Superior temporal gyrus (tissue), 1 donor: Measurements from ENCODE around the gene SLC6A5.
"Not testable (repeated sequence)": the region's sequence is repeated elsewhere in the genome, so short reads cannot be mapped to it uniquely, and the experiment has no call there.

Experiments used
- DNase-seq: peaks from one replicate; pipeline ENCODE4 v3.0.0-alpha.2; 2016; ENCODE audit errors: extremely low spot score

Gene SLC6A5

DNA sequence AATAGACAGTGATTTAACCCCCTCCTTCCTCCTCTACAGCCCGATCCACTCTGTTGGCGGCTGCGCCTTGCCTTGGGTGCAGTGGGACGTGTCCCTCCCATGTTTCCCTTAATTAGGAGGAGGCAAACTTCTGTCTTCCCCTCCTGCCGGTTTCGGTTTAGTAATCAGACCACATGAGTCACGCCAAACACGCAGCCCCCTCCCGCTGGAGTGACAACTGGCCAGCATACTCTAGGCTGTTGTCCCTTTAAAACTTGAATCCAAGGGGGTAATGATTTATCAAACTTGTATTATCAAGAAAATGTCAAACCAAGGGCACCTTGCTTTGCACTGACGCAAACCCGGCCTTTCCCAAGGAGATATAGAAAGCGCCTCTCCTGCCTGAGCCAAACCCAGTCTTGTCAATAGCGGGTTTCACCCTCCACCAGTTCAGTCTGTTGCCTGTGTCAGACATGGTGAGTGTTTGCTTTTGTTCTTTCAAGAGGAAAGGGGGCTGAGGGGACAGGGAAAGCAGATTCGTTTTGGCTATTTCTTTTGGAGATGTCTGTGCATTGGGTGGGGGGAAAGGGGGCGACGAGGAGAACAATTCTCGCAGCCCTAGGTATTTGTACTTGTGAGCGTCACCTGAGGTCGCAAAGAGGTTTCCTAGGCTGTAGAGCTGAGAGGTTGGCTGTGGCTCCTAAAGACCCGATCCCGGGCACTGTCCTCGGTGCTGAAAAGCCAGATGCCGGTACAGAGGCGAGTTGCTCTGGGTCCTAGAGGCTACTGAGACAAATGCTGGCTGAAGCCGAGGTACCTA, at the start of gene SLC6A5:
Gene SLC6A5 (plus strand): TSS at position 388 of the 799 bp plus-strand sequence. CDS start 65 bp downstream, at position 453.
- no peak for DNase-seq

DNA sequence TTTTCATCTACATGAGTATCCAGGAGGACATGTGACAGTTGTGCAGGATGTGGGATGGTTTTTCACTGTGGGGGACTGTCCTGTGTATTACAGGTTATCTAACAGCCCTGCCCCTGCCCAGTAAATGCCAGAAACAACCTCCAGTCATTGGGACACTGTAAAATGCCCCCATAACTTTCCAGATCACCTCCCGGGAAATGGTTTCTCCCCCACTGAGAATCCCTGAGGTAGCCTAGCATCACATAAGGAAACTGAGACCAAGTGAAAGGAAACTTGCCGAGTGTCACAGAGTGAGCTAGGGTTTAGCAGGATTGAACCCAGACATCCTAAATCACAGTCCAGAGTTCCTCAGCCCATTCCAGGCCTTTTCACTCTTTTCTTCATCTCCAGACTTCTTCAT, 48.3 kb upstream of the SLC6A5 start:
- no peak for DNase-seq

DNA sequence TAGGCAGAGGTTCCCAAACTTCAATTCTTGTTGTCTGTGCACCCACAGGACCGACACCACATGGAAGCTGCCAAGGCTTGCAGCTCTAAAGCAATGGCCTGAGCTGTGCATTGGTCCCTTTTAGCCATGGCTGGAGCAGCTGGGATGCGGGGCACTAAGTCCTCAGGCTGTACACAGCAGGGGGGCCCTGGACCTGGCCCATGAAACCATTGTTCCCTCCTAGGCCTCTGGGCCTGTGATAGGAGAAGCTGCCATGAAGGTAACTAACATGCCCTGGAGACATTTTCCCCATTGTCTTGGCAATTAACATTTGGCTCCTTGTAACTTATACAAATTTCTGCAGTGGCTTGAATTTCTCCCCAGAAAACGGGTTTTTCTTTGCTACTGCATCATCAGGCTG, 43.6 kb upstream of the SLC6A5 start:
- DNase-seq: no peak

- DNase-seq: not testable (repeated sequence)
These were observed 43.0 kb upstream of the SLC6A5 start for GRCh38 chr11:20556396-20556795.

DNA sequence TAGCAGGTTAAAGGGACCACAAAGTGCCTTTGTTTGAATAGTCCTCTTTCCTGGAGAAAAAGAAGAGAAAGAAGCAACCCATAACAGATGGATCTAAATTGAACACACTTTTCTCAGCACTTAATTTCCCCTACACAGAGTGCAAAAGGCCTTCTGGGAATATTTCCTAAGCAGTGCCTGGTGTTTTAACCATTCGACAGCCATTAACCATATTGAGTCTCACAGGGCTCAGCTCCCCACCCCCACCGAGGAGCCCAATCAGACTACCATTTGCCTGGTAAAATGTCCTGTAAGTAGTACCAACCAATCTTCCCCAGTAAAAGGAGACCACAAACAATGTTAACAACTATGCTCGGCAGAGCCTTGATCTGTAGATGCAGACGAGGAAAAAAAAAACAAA, 40.7 kb upstream of the SLC6A5 start:
- DNase-seq: no peak

- DNase-seq: no peak
These were observed 39.7 kb upstream of the SLC6A5 start for GRCh38 chr11:20559523-20560300.

- DNase-seq: no peak
These were observed 37.5 kb upstream of the SLC6A5 start for GRCh38 chr11:20561915-20562314.

- DNase-seq: peak; percentile 63
These were observed 35.5 kb upstream of the SLC6A5 start for GRCh38 chr11:20563866-20564265.

- no peak for DNase-seq
These were observed 34.4 kb upstream of the SLC6A5 start for GRCh38 chr11:20564846-20565635.

DNA sequence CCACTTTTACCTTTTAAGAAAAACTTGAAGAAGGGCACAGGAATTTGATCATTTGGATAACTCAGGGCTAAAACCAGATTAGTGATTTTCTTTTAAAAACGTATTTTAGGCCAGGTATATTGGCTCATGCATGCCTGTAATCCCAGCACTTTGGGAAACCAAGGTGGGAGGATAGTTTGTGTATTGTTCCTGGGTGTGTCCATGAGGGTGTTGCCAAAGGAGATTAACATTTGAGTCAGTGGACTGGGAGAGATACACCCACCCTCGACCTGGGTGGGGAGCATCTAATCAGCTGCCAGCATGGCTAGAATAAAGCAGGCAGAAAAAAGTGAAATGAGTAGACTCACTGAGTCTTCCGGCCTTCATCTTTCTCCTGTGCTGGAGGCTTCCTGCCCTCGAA, 33.3 kb upstream of the SLC6A5 start:
- DNase-seq: not testable (repeated sequence)

DNA sequence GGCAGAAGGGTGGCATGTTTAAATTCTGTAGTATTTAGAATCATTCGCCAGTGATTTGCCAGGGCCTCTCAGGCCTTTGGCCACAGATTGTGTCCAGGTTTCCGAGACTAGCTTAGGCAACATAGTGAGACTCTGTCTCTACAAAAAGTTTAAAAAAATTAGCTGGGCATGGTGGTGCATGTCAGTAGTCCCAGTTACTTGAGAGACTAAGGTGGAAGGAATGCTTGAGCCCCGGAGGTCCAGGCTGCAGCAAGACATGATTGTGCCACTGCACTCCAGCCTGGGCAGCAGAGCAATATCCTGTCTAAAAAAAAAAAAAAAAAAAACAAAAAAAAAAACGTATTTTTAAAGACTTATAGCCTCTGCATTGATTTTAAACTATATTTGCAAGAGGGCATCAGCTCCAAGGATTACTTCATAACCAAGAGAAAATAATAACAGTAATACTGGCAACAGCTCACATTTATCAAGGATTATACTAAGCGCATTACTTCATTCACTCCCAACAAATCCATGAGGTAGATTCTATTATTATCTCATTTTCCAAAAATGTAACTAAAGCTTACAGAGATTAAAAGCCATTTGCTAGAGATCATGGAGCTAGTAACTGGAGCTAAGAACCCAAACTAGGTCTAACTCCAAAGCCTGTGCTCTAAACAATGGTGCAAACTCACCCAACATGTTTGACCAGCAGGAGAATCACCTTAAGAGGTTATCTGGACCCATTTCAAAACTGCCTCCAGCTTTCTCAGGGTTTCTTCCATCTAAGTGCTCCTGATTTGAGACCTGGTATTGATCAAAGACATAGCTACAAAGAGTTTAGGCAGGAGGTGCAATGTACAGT, 32.6 kb upstream of the SLC6A5 start:
- DNase-seq: no peak

DNA sequence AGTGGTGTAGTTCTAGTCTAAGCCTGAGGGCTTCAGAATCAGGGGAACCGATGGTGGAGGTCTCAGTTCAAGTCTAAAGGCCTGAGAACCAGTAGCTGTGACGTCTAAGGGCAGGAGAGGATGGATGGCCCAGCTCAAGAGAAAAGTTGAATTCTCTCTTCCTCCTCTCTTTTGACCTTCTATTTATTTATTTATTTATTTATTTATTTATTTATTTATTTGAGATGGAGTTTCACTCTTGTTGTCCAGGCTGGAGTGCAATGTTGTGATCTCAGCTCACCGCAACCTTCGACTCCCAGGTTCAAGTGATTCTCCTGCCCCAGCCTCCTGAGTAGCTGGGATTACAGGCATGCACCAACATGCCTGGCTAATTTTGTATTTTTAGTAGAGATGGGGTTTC, 19.7 kb upstream of the SLC6A5 start:
- DNase-seq: not testable (repeated sequence)

- DNase-seq: no peak
These were observed 16.2 kb upstream of the SLC6A5 start for GRCh38 chr11:20583201-20583600.

GRCh38 chr11:20584093-20584774, 15.2 kb upstream of the SLC6A5 start:
- DNase-seq: no peak

DNA sequence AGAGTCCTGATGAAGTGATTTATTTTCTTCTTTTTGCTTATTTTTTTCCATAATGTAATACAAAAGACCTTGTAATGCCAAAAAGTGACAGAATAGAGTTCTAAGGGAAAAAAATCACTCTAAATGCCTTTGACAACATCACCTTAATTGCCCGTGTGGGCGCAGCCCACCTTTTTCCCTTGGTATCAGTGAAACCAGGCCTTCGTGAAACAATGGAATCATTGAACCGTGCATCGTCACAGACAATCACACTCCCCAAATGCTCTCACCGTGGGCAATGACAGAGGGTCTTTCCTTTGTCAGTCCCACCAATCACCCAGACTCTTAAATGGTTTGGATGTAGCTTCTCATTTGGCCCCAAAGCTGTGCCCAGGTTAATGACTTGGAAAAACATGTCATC, 9.6 kb upstream of the SLC6A5 start:
- DNase-seq: no peak

DNA sequence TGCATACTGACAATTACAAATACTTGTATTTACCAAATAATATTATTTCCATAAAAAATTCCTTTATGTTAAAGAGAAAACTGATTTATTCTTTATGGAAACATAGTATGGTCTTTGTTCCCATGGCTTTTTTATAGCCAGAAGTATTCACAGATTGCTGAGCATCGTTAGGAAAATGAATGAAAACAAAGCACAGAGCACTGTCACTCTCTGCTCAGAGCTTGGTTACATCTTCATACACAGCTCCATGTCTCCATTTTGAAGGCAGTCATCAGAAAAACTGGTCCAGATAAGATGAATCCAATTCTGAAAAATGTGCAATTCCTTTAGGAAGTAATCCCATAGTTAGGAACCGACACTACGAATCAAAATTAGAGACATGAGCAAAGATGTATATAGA, 9.0 kb upstream of the SLC6A5 start:
- DNase-seq: no peak

- DNase-seq: no peak
These were observed 6.7 kb upstream of the SLC6A5 start for GRCh38 chr11:20592741-20593140.

DNA sequence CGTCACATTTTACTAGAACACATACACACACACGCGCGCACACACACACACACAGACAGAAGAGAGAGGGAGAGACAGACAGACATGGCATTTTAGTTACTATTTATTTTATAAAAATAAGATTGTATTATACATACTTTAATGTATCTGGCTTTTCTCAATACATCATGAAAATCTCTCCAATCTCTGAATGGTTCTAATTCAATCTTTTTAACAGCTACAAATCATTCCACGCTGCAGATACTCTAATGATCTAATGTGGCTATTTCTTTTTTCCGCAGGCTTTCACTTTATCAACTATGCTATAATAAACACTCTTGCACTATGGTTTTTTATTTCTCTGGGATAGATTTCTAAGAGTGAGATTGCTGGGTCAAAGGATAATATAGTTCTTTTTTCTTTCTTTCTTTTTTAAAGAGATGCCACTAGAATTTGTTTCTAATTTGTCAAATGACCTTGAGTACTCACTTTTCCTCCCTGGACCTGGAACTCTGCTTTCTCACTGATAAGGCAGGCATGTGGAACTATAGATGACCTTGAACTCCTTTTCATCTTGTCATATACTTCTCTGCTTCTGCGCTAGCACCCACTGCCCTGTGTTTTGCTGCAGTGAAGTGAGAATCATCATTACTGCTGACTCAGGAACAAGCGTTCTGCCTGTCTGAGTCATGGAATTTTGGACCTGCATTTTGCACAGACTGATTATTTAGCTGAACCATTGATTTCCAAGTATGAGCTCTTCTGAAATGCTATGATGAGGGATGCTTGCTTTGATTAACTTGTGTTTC, 4.9 kb upstream of the SLC6A5 start:
- DNase-seq: no peak

- no peak for DNase-seq
These were observed 4.3 kb upstream of the SLC6A5 start for GRCh38 chr11:20595101-20595500.
